Caco-2 (cell line): ENCODE measurements around the gene KCNE4. TPM values are rescaled to one million over a fixed set of nuclear protein-coding genes. Genes with fewer than 3 reads are reported as not detected.

ENCODE experiments used
- BruUV-seq: library from RNA; stranded (reverse); fragments of 400-500 nt; replicated peaks from 2 replicates; lab custom pipeline; 2021; lab: Mats Ljungman, UMichigan
- CTCF ChIA-PET: fragments of 300-600 bp; sonication (Branson Sonifier 250); formaldehyde crosslinking; loops from one replicate; lab custom pipeline; 2022; ENCODE audit warnings: antibody characterized with exemption; lab: Charles Lee
- POLR2A ChIA-PET: fragments of 300-600 bp; sonication (Branson Sonifier 250); formaldehyde crosslinking; loops from one replicate; lab custom pipeline; 2022; ENCODE audit warnings: antibody characterized with exemption; lab: Charles Lee
- DNase-seq, 2 experiments: peaks; one replicate each; pipeline versions ENCODE4 v3.0.0 to v3.0.0-alpha.2; 2020 to 2022
- H3K27me3 ChIP-seq: replicated peaks from 2 replicates; pipeline ENCODE4 v1.6.0; 2011; ENCODE audit warnings: low read length; ENCODE audit not compliant: control insufficient read depth, insufficient read depth
- H3K36me3 ChIP-seq: 2 replicates; pipeline ENCODE4 v1.5.1; 2011; ENCODE audit warnings: low read length; ENCODE audit not compliant: control insufficient read depth, insufficient read depth
- H3K4me1 ChIP-seq: fragments of 250-450 bp; sonication (Bioruptor Pico); 2 replicates; pipeline ENCODE4 v1.5.1; 2020; ENCODE audit warnings: mild to moderate bottlenecking
- H3K4me3 ChIP-seq: 2 replicates; pipeline ENCODE4 v1.5.1; 2011; ENCODE audit warnings: low read depth, mild to moderate bottlenecking, control low read depth, low read length
- H3K9me3 ChIP-seq: fragments of 250-450 bp; sonication (Bioruptor Pico); 2 replicates; pipeline ENCODE4 v1.5.1; 2020; ENCODE audit warnings: mild to moderate bottlenecking, moderate library complexity
- H3K27ac Mint-ChIP-seq: one replicate; pipeline ENCODE4 v1.8.0; 2022; ENCODE audit warnings: mixed read lengths; ENCODE audit not compliant: unreplicated experiment
- H3K27me3 Mint-ChIP-seq: one replicate; pipeline ENCODE4 v1.8.0; 2022; ENCODE audit warnings: mixed read lengths; ENCODE audit not compliant: insufficient read depth, unreplicated experiment
- H3K36me3 Mint-ChIP-seq: one replicate; pipeline ENCODE4 v1.8.0; 2022; ENCODE audit warnings: mild to moderate bottlenecking, mixed read lengths; ENCODE audit not compliant: insufficient read depth, unreplicated experiment
- H3K4me1 Mint-ChIP-seq: one replicate; pipeline ENCODE4 v1.8.0; 2022; ENCODE audit warnings: low read depth, mixed read lengths; ENCODE audit not compliant: unreplicated experiment
- H3K4me3 Mint-ChIP-seq: one replicate; pipeline ENCODE4 v1.8.0; 2022; ENCODE audit warnings: mild to moderate bottlenecking, moderate library complexity, mixed read lengths; ENCODE audit not compliant: unreplicated experiment
- H3K9me3 Mint-ChIP-seq: one replicate; pipeline ENCODE4 v1.8.0; 2022; ENCODE audit warnings: mixed read lengths; ENCODE audit not compliant: unreplicated experiment
- intact Hi-C: fragments of 100-400 bp; cut with micrococcal nuclease; formaldehyde crosslinking; loops from one replicate; pipeline ENCODE4 v1.10.0; 2022; ENCODE audit not compliant: unreplicated experiment
- total RNA-seq: library from RNA; stranded (reverse); gene quantifications from 2 replicates; pipeline ENCODE4 v1.2.3, GENCODE V29; 2022
- TF ChIP-seq, protein P1 (sequence below), 2 experiments: fragments of 200-600 bp in 1 of 2; IDR thresholded peaks; 1 replicate in 1 of 2; 2 replicates in 1 of 2; pipeline versions ENCODE4 v1.5.1 to v1.8.0; 2011 to 2022; ENCODE audit warnings: antibody characterized with exemption in 1 of 2, control low read depth in 1 of 2, inconsistent platforms in 1 of 2, low read depth in 1 of 2, low read length in 1 of 2, mild to moderate bottlenecking in 1 of 2, moderate library complexity in 1 of 2; ENCODE audit not compliant: insufficient read depth in 1 of 2, severe bottlenecking in 1 of 2, unreplicated experiment in 1 of 2

Gene KCNE4
- total RNA-seq, 1 experiment from 2014 or later: not detected

DNA sequence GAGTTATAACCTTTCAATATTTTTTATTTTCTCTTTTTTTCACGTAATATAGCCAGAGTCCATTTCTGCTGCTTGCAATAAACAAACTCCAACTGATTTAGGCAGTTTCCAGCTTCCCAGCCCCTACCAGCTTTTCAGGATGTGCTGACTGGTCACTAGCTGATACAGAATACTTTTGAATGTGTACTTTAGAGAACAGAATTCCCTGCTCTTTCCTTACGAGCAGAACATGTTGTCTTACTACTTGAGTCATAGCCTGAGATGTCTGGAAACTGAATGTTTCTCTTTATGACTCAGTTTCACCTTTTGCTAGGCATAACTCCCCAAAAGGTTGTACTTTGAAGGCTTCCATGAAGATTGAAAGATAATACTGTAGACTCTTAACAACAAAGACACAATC, 44.5 kb upstream of the KCNE4 start:
- H3K27me3 Mint-ChIP-seq: peaks cover 9% of the 10 kb centered on the region
- no peaks in the 10 kb centered on the region for H3K9me3 Mint-ChIP-seq

DNA sequence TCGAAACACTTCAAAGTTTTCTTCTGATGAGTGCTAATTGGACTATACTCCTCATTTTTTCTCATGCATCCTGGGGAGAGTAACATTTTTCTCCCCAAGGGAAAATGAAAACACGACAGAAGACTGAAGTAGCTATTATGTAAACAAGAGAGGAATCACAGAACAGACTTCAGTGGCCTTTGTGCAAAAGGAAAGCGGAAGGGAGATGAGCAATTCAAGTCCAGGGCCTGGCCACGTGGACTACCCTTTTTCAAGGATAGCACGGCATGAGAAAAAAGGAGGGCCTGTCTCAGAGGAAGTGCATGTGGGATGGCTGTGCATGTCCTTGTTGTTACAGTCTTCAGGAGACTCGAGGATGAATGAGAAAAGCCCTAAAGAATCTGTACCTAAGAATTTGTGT, 43.8 kb upstream of the KCNE4 start:
- Mint-ChIP-seq H3K36me3 (no peaks in the 10 kb centered on the region), H3K27me3 (peaks cover 12% of the 10 kb centered on the region), H3K9me3 (no peaks in the 10 kb centered on the region), H3K27ac (no peak overlapping the region), H3K4me3 (no peak overlapping the region), H3K4me1 (no peaks in the 10 kb centered on the region)
- intact Hi-C loops: no loop called here
- H3K4me1 ChIP-seq: no peaks in the 10 kb centered on the region
- ChIA-PET POLR2A (no interaction called here), CTCF (no interaction called here)
- TF ChIP-seq, protein P1, sequence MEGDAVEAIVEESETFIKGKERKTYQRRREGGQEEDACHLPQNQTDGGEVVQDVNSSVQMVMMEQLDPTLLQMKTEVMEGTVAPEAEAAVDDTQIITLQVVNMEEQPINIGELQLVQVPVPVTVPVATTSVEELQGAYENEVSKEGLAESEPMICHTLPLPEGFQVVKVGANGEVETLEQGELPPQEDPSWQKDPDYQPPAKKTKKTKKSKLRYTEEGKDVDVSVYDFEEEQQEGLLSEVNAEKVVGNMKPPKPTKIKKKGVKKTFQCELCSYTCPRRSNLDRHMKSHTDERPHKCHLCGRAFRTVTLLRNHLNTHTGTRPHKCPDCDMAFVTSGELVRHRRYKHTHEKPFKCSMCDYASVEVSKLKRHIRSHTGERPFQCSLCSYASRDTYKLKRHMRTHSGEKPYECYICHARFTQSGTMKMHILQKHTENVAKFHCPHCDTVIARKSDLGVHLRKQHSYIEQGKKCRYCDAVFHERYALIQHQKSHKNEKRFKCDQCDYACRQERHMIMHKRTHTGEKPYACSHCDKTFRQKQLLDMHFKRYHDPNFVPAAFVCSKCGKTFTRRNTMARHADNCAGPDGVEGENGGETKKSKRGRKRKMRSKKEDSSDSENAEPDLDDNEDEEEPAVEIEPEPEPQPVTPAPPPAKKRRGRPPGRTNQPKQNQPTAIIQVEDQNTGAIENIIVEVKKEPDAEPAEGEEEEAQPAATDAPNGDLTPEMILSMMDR (IDR thresholded peaks at IDR 0.05; ENCODE audit: insufficient read depth in 1 of 2, low read depth in 1 of 2, low read length in 1 of 2, severe bottlenecking in 1 of 2, unreplicated experiment in 1 of 2): no peak
- BruUV-seq: no TSS peak
- no peaks in the 10 kb centered on the region for H3K27me3 ChIP-seq
- no peak for DNase-seq
- no peak overlapping the region for H3K4me3 ChIP-seq
- H3K36me3 ChIP-seq: no peaks in the 10 kb centered on the region
- H3K9me3 ChIP-seq: no peaks in the 10 kb centered on the region

More for the DNA sequence above, 44.5 kb upstream of the KCNE4 start:
- H3K36me3 Mint-ChIP-seq: no peaks in the 10 kb centered on the region
- BruUV-seq: no TSS peak
- Histone ChIP-seq H3K27me3 (no peaks in the 10 kb centered on the region), H3K9me3 (no peaks in the 10 kb centered on the region), H3K36me3 (no peaks in the 10 kb centered on the region), H3K4me1 (no peaks in the 10 kb centered on the region), H3K4me3 (no peak overlapping the region)
- TF ChIP-seq, protein P1 (IDR thresholded peaks at IDR 0.05; ENCODE audit: insufficient read depth in 1 of 2, low read depth in 1 of 2, low read length in 1 of 2, severe bottlenecking in 1 of 2, unreplicated experiment in 1 of 2): no peak
- ChIA-PET POLR2A (interaction anchor here (0.6 kb wide), 1 partner anchor 830 kb away, joined by 3 read pairs; the partner anchor contains the start of gene AP1S3), CTCF (no interaction called here)
- H3K27ac Mint-ChIP-seq: no peak overlapping the region
- H3K4me1 Mint-ChIP-seq: no peaks in the 10 kb centered on the region
- intact Hi-C loops: no loop called here
- DNase-seq: no peak
- H3K4me3 Mint-ChIP-seq: no peak overlapping the region

DNA sequence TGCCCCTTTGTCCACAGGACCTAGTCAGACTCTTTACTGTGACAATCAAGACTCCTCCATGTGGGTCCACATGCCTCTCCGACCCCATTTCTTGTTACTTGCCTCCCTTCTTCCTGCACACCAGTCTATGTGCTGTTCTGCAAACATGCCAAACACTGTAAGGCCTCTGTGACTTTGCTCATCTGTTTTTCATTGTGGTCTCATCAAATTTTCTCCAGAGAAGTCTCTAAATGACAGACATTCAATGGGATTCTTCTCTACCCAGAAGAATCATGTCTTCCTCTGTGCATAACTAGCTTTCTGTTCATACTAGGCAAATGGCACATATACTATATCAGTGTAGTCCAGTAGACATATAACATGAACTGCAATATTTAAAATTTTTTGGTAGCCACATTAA, 43.0 kb upstream of the KCNE4 start:
- TF ChIP-seq, protein P1 (IDR thresholded peaks at IDR 0.05; ENCODE audit: insufficient read depth in 1 of 2, low read depth in 1 of 2, low read length in 1 of 2, severe bottlenecking in 1 of 2, unreplicated experiment in 1 of 2): no peak
- no peaks in the 10 kb centered on the region for H3K9me3 ChIP-seq
- no TSS peak for BruUV-seq
- H3K36me3 Mint-ChIP-seq: no peaks in the 10 kb centered on the region
- H3K4me1 ChIP-seq: no peaks in the 10 kb centered on the region
- H3K9me3 Mint-ChIP-seq: no peaks in the 10 kb centered on the region
- H3K36me3 ChIP-seq: no peaks in the 10 kb centered on the region
- no peak overlapping the region for H3K4me3 ChIP-seq
- H3K27ac Mint-ChIP-seq: no peak overlapping the region
- H3K27me3 ChIP-seq: no peaks in the 10 kb centered on the region
- intact Hi-C loops: no loop called here
- H3K27me3 Mint-ChIP-seq: peaks cover 12% of the 10 kb centered on the region
- H3K4me3 Mint-ChIP-seq: no peak overlapping the region
- DNase-seq: no peak
- ChIA-PET CTCF (no interaction called here), POLR2A (no interaction called here)
- H3K4me1 Mint-ChIP-seq: no peaks in the 10 kb centered on the region
